ENCODE measurements around the gene CITED1.

The CITED1 gene

DNA sequence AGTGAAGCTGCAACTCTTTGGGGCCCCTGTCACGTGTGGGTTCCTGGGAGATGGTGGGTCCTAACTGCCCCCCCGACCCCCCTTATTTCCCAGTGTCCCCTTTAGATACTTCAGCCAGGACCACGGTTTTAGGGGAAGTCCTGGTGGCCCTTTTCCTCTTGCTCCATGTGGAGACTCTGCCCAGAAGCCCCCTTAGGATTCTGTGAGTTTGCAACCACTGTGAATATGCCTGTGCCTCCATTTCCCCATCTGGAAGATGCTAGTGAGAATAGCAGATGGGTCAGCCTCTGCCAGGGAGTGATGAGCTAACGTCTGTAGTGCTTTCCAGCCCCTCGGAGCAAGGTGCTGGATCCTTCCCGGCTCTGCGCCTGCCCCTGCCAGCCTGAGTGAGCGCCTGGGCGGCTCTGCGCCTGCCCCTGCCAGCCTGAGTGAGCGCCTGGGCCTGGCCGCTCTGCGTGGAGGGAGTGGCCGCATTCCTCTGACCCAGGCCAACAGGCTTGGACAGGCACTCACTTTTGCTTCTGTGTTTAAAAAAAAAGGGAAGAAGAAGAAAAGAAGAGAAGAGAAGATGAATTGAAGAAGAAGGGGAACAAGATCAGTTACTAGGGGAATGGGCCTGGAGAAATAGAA, 6.7 kb upstream of the CITED1 start:
- no peaks in the 10 kb centered on the region for H3K27me3 ChIP-seq (ENCODE audit: insufficient read depth, low read length, poor library complexity, severe bottlenecking)

GRCh38 chrX:72309297-72310071, 3.8 kb upstream of the CITED1 start:
- Histone ChIP-seq H2AFZ (ENCODE audit: low read length) (peak overlapping the region; percentile 84), H3K36me3 (ENCODE audit: insufficient read depth, low read length) (no peaks in the 10 kb centered on the region), H3K9me3 (ENCODE audit: insufficient read depth, low read depth, low read length) (no peaks in the 10 kb centered on the region), H4K20me1 (ENCODE audit: insufficient read depth, low read length, poor library complexity, severe bottlenecking) (no peaks in the 10 kb centered on the region), H3K27me3 (ENCODE audit: insufficient read depth, low read length, poor library complexity, severe bottlenecking) (no peaks in the 10 kb centered on the region), H3K4me2 (ENCODE audit: low read depth, low read length, poor library complexity, severe bottlenecking) (peak overlapping the region; percentile 73), H3F3A (ENCODE audit: low read depth) (no peaks in the 10 kb centered on the region), H3K9me2 (replicated peaks; ENCODE audit: low read depth, low read length) (no peaks in the 10 kb centered on the region), H3K9ac (ENCODE audit: low read depth, low read length, poor library complexity, severe bottlenecking) (peak overlapping the region; percentile 8), H3K79me2 (ENCODE audit: insufficient read depth, low read length) (no peaks in the 10 kb centered on the region), H3K4me1 (ENCODE audit: insufficient read depth, low read length, poor library complexity, severe bottlenecking) (peaks cover 9% of the 10 kb centered on the region), H3K4me3 (ENCODE audit: low read length, poor library complexity, severe bottlenecking) (peak overlapping the region; percentile 63)
- TF ChIP-seq CTCF (conservative IDR thresholded peaks at IDR 0.05; ENCODE audit: low read length) (no peak), EZH2phosphoT487 (IDR thresholded peaks at IDR 0.05; ENCODE audit: borderline replicate concordance) (no peak)

More for the DNA sequence above, 6.7 kb upstream of the CITED1 start:
- no peak overlapping the region for H2AFZ ChIP-seq (ENCODE audit: low read length)
- H3K9me3 ChIP-seq (ENCODE audit: insufficient read depth, low read depth, low read length) = no peaks in the 10 kb centered on the region
- no peaks in the 10 kb centered on the region for H3K36me3 ChIP-seq (ENCODE audit: insufficient read depth, low read length)
- TF ChIP-seq CTCF (conservative IDR thresholded peaks at IDR 0.05; ENCODE audit: low read length) (no peak), EZH2phosphoT487 (IDR thresholded peaks at IDR 0.05; ENCODE audit: borderline replicate concordance) (no peak)
- no peak overlapping the region for H3K4me3 ChIP-seq (ENCODE audit: low read length, poor library complexity, severe bottlenecking)
- H4K20me1 ChIP-seq (ENCODE audit: insufficient read depth, low read length, poor library complexity, severe bottlenecking) = no peaks in the 10 kb centered on the region
- H3F3A ChIP-seq (ENCODE audit: low read depth) = no peaks in the 10 kb centered on the region
- H3K9ac ChIP-seq (ENCODE audit: low read depth, low read length, poor library complexity, severe bottlenecking) = no peak overlapping the region
- H3K4me2 ChIP-seq (ENCODE audit: low read depth, low read length, poor library complexity, severe bottlenecking) = no peak overlapping the region
- no peaks in the 10 kb centered on the region for H3K79me2 ChIP-seq (ENCODE audit: insufficient read depth, low read length)
- no peaks in the 10 kb centered on the region for H3K9me2 ChIP-seq (replicated peaks; ENCODE audit: low read depth, low read length)
- H3K4me1 ChIP-seq (ENCODE audit: insufficient read depth, low read length, poor library complexity, severe bottlenecking) = peaks cover 6% of the 10 kb centered on the region

- no peak for TF ChIP-seq CTCF (conservative IDR thresholded peaks at IDR 0.05; ENCODE audit: low read length)
- TF ChIP-seq EZH2phosphoT487 (IDR thresholded peaks at IDR 0.05; ENCODE audit: borderline replicate concordance) = no peak
Measured at GRCh38 chrX:72308566-72309296, 3.0 kb upstream of the CITED1 start.

More at GRCh38 chrX:72308566-72309296, 3.0 kb upstream of the CITED1 start:
- Histone ChIP-seq H3K9me2 (replicated peaks; ENCODE audit: low read depth, low read length) (no peaks in the 10 kb centered on the region), H3F3A (ENCODE audit: low read depth) (no peaks in the 10 kb centered on the region), H2AFZ (ENCODE audit: low read length) (peak overlapping the region; percentile 84), H3K4me1 (ENCODE audit: insufficient read depth, low read length, poor library complexity, severe bottlenecking) (peaks cover 9% of the 10 kb centered on the region), H3K79me2 (ENCODE audit: insufficient read depth, low read length) (no peaks in the 10 kb centered on the region), H3K9me3 (ENCODE audit: insufficient read depth, low read depth, low read length) (no peaks in the 10 kb centered on the region), H3K27me3 (ENCODE audit: insufficient read depth, low read length, poor library complexity, severe bottlenecking) (no peaks in the 10 kb centered on the region), H3K4me3 (ENCODE audit: low read length, poor library complexity, severe bottlenecking) (peak overlapping the region; percentile 63), H3K9ac (ENCODE audit: low read depth, low read length, poor library complexity, severe bottlenecking) (peak overlapping the region; percentile 8), H4K20me1 (ENCODE audit: insufficient read depth, low read length, poor library complexity, severe bottlenecking) (no peaks in the 10 kb centered on the region), H3K4me2 (ENCODE audit: low read depth, low read length, poor library complexity, severe bottlenecking) (peak overlapping the region; percentile 73), H3K36me3 (ENCODE audit: insufficient read depth, low read length) (no peaks in the 10 kb centered on the region)

Measured in Loucy (cell line).